ENCODE data around the gene SCNN1A.

DNA sequence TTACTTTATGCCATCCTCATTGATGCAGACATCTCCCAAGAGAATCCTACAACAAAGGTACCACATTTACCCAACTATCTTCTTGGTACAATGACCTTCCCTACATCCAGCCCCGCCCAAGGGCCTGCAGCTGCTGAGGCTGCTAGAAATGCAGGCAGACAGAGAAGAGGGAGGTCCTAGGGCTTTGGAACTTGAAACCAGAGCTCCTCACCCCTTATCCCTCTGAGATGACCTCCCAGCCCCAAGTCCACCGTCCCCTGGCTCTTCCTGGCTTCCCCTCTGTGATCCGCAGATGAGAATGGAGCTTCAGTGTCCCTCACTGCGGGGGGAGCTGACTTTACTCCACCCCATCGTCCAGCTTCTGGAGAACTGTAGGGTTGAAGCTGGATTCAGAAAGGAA lies 31.8 kb downstream of the SCNN1A start:
- TF ChIP-seq, protein P1, sequence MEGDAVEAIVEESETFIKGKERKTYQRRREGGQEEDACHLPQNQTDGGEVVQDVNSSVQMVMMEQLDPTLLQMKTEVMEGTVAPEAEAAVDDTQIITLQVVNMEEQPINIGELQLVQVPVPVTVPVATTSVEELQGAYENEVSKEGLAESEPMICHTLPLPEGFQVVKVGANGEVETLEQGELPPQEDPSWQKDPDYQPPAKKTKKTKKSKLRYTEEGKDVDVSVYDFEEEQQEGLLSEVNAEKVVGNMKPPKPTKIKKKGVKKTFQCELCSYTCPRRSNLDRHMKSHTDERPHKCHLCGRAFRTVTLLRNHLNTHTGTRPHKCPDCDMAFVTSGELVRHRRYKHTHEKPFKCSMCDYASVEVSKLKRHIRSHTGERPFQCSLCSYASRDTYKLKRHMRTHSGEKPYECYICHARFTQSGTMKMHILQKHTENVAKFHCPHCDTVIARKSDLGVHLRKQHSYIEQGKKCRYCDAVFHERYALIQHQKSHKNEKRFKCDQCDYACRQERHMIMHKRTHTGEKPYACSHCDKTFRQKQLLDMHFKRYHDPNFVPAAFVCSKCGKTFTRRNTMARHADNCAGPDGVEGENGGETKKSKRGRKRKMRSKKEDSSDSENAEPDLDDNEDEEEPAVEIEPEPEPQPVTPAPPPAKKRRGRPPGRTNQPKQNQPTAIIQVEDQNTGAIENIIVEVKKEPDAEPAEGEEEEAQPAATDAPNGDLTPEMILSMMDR (IDR thresholded peaks at IDR 0.05; ENCODE audit: insufficient read depth, low read length): no peak
- TF ChIP-seq POLR2AphosphoS5 (IDR thresholded peaks at IDR 0.05; ENCODE audit: low read depth): no peak
- TF ChIP-seq GABPA (IDR thresholded peaks at IDR 0.05; ENCODE audit: low read depth): no peak
- TF ChIP-seq, protein P2, sequence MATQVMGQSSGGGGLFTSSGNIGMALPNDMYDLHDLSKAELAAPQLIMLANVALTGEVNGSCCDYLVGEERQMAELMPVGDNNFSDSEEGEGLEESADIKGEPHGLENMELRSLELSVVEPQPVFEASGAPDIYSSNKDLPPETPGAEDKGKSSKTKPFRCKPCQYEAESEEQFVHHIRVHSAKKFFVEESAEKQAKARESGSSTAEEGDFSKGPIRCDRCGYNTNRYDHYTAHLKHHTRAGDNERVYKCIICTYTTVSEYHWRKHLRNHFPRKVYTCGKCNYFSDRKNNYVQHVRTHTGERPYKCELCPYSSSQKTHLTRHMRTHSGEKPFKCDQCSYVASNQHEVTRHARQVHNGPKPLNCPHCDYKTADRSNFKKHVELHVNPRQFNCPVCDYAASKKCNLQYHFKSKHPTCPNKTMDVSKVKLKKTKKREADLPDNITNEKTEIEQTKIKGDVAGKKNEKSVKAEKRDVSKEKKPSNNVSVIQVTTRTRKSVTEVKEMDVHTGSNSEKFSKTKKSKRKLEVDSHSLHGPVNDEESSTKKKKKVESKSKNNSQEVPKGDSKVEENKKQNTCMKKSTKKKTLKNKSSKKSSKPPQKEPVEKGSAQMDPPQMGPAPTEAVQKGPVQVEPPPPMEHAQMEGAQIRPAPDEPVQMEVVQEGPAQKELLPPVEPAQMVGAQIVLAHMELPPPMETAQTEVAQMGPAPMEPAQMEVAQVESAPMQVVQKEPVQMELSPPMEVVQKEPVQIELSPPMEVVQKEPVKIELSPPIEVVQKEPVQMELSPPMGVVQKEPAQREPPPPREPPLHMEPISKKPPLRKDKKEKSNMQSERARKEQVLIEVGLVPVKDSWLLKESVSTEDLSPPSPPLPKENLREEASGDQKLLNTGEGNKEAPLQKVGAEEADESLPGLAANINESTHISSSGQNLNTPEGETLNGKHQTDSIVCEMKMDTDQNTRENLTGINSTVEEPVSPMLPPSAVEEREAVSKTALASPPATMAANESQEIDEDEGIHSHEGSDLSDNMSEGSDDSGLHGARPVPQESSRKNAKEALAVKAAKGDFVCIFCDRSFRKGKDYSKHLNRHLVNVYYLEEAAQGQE (IDR thresholded peaks at IDR 0.05; ENCODE audit: insufficient replicate concordance, low read depth): no peak

Measured in HL-60 (cell line).